ENCODE results near the gene CDH19.

The CDH19 gene

DNA sequence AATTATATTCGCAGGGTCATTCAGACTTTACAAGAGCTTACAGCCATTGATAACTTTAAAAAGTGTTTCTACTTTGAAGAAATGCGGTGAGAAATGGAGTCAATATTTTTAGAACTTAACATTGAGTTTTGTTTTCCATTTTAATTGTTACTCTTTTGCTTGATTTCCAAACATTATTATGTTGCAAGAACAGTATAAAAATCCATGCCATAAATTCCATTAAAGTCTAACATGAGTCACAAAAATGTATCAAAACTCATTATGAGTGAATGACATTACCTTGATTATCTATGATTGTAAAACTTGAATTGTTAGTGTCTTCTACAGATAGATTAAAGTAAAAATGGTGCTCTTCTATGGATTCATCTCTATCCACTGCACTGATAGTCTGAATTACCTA is 92.6 kb downstream of the CDH19 start:
- TF ChIP-seq FOXM1 (IDR thresholded peaks at IDR 0.05; ENCODE audit: borderline replicate concordance, low read depth) (no peak), ZBTB7A (IDR thresholded peaks at IDR 0.05; ENCODE audit: low read depth) (no peak), YY1 (IDR thresholded peaks at IDR 0.05; ENCODE audit: low read depth) (no peak), TAF1 (IDR thresholded peaks at IDR 0.05; ENCODE audit: low read depth) (no peak), REST (IDR thresholded peaks at IDR 0.05; ENCODE audit: low read depth) (no peak), CEBPB (IDR thresholded peaks at IDR 0.05) (no peak), RAD21 (IDR thresholded peaks at IDR 0.05; ENCODE audit: low read depth) (no peak), TEAD4 (IDR thresholded peaks at IDR 0.05) (no peak), CREB1 (IDR thresholded peaks at IDR 0.05; ENCODE audit: low read depth) (no peak), USF1 (IDR thresholded peaks at IDR 0.05) (no peak), EP300 (IDR thresholded peaks at IDR 0.05; ENCODE audit: borderline replicate concordance) (no peak), TCF12 (IDR thresholded peaks at IDR 0.05; ENCODE audit: low read depth) (no peak), EGR1 (IDR thresholded peaks at IDR 0.05) (no peak), NFIC (IDR thresholded peaks at IDR 0.05) (no peak)
- TF ChIP-seq, protein P1, sequence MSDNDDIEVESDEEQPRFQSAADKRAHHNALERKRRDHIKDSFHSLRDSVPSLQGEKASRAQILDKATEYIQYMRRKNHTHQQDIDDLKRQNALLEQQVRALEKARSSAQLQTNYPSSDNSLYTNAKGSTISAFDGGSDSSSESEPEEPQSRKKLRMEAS (IDR thresholded peaks at IDR 0.05): no peak

- TF ChIP-seq RAD21 (IDR thresholded peaks at IDR 0.05; ENCODE audit: low read depth) (no peak), CEBPB (IDR thresholded peaks at IDR 0.05) (no peak), NFIC (IDR thresholded peaks at IDR 0.05) (no peak), EP300 (IDR thresholded peaks at IDR 0.05; ENCODE audit: borderline replicate concordance) (no peak), EGR1 (IDR thresholded peaks at IDR 0.05) (no peak), YY1 (IDR thresholded peaks at IDR 0.05; ENCODE audit: low read depth) (no peak), REST (IDR thresholded peaks at IDR 0.05; ENCODE audit: low read depth) (no peak), CREB1 (IDR thresholded peaks at IDR 0.05; ENCODE audit: low read depth) (no peak), TEAD4 (IDR thresholded peaks at IDR 0.05) (no peak), TAF1 (IDR thresholded peaks at IDR 0.05; ENCODE audit: low read depth) (no peak), FOXM1 (IDR thresholded peaks at IDR 0.05; ENCODE audit: borderline replicate concordance, low read depth) (no peak), ZBTB7A (IDR thresholded peaks at IDR 0.05; ENCODE audit: low read depth) (no peak), USF1 (IDR thresholded peaks at IDR 0.05) (no peak)
- TF ChIP-seq, protein P1 (IDR thresholded peaks at IDR 0.05): no peak
These were observed 93.4 kb downstream of the CDH19 start for GRCh38 chr18:66510357-66511045.

- no peak for TF ChIP-seq USF1 (IDR thresholded peaks at IDR 0.05)
- no peak for TF ChIP-seq TAF1 (IDR thresholded peaks at IDR 0.05; ENCODE audit: low read depth)
- no peak for TF ChIP-seq RAD21 (IDR thresholded peaks at IDR 0.05; ENCODE audit: low read depth)
- TF ChIP-seq CREB1 (IDR thresholded peaks at IDR 0.05; ENCODE audit: low read depth): no peak
- TF ChIP-seq FOXM1 (IDR thresholded peaks at IDR 0.05; ENCODE audit: borderline replicate concordance, low read depth): no peak
- TF ChIP-seq TEAD4 (IDR thresholded peaks at IDR 0.05): no peak
- no peak for TF ChIP-seq NFIC (IDR thresholded peaks at IDR 0.05)
- no peak for TF ChIP-seq EGR1 (IDR thresholded peaks at IDR 0.05)
- TF ChIP-seq REST (IDR thresholded peaks at IDR 0.05; ENCODE audit: low read depth): no peak
- TF ChIP-seq TCF12 (IDR thresholded peaks at IDR 0.05; ENCODE audit: low read depth): no peak
These were observed 95.0 kb downstream of the CDH19 start for GRCh38 chr18:66508937-66509336.

DNA sequence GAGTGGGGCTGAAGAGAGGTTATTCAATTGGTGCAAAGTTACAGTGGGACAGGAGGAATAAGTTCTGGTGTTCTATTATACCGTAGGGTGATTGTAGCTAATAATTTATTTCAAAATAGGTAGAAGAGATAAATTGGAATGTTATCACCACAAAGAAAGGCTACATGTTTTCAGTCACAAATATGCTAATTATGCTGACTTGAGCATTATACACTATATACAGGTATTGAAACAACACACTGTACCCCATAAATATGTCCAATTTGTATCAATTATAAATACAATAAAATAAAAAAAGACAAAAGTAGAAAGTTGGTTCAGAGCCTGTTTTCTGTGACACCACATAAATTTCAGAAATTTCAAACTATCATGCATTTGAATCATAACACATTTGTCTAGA is 97.7 kb downstream of the CDH19 start:
- TF ChIP-seq EP300 (IDR thresholded peaks at IDR 0.05; ENCODE audit: borderline replicate concordance) (no peak), ZBTB7A (IDR thresholded peaks at IDR 0.05; ENCODE audit: low read depth) (no peak), CREB1 (IDR thresholded peaks at IDR 0.05; ENCODE audit: low read depth) (no peak), YY1 (IDR thresholded peaks at IDR 0.05; ENCODE audit: low read depth) (no peak), NFIC (IDR thresholded peaks at IDR 0.05) (no peak), RAD21 (IDR thresholded peaks at IDR 0.05; ENCODE audit: low read depth) (no peak), TEAD4 (IDR thresholded peaks at IDR 0.05) (no peak), TAF1 (IDR thresholded peaks at IDR 0.05; ENCODE audit: low read depth) (no peak), USF1 (IDR thresholded peaks at IDR 0.05) (no peak), CEBPB (IDR thresholded peaks at IDR 0.05) (no peak), TCF12 (IDR thresholded peaks at IDR 0.05; ENCODE audit: low read depth) (no peak), FOXM1 (IDR thresholded peaks at IDR 0.05; ENCODE audit: borderline replicate concordance, low read depth) (no peak), REST (IDR thresholded peaks at IDR 0.05; ENCODE audit: low read depth) (no peak), EGR1 (IDR thresholded peaks at IDR 0.05) (no peak)
- TF ChIP-seq, protein P1 (IDR thresholded peaks at IDR 0.05): no peak
